Activated gamma-delta T cell treated with Interleukin-2 at 50 U/mL for 16 hours (primary cell): Measurements from ENCODE around the gene WNK1.
"Not testable (repeated sequence)": the region's sequence is repeated elsewhere in the genome, so short reads cannot be mapped to it uniquely, and the experiment has no call there.

Source experiments
- DNase-seq: peaks from one replicate; pipeline ENCODE4 v3.0.0-alpha.2; 2020

The WNK1 gene

GRCh38 chr12:913919-914698, 161.7 kb downstream of the WNK1 start:
- DNase-seq = no peak

GRCh38 chr12:915090-915489, 162.7 kb downstream of the WNK1 start:
- no peak for DNase-seq

GRCh38 chr12:916240-916639, 163.9 kb downstream of the WNK1 start:
- DNase-seq = peak; percentile 25

GRCh38 chr12:916712-917445, 164.5 kb downstream of the WNK1 start:
- DNase-seq = no peak

- DNase-seq = no peak
Observed at GRCh38 chr12:920676-921075, 168.3 kb downstream of the WNK1 start.

- DNase-seq = no peak
Observed at GRCh38 chr12:922285-922684, 169.9 kb downstream of the WNK1 start.

GRCh38 chr12:926641-927040, 174.3 kb downstream of the WNK1 start:
- DNase-seq = no peak

- DNase-seq = no peak
Observed at GRCh38 chr12:931060-931459, 178.7 kb downstream of the WNK1 start.

GRCh38 chr12:931591-931990, 179.2 kb downstream of the WNK1 start:
- DNase-seq = no peak

GRCh38 chr12:935891-936290, 183.5 kb downstream of the WNK1 start:
- DNase-seq = not testable (repeated sequence)

- no peak for DNase-seq
Observed at GRCh38 chr12:936377-937345, 184.3 kb downstream of the WNK1 start.

GRCh38 chr12:938810-939209, 186.4 kb downstream of the WNK1 start:
- no peak for DNase-seq

GRCh38 chr12:943051-943450, 190.7 kb downstream of the WNK1 start:
- DNase-seq = no peak

- DNase-seq = no peak
Observed at GRCh38 chr12:944211-944610, 191.8 kb downstream of the WNK1 start.

- DNase-seq = no peak
Observed at GRCh38 chr12:946212-946611, 193.8 kb downstream of the WNK1 start.

- DNase-seq = no peak
Observed at GRCh38 chr12:946631-947030, 194.3 kb downstream of the WNK1 start.

GRCh38 chr12:948238-948637, 195.9 kb downstream of the WNK1 start:
- no peak for DNase-seq

- DNase-seq = peak; percentile 97
Observed at GRCh38 chr12:949453-950191, 197.2 kb downstream of the WNK1 start, which contains the start of gene RAD52. TSS of gene RAD52 (minus strand) at chr12:949694. CDS start at chr12:933058, 16,636 bp downstream.

GRCh38 chr12:951176-951575, 198.8 kb downstream of the WNK1 start:
- DNase-seq = no peak

GRCh38 chr12:953776-954175, 201.4 kb downstream of the WNK1 start:
- DNase-seq = no peak

GRCh38 chr12:954741-955140, 202.4 kb downstream of the WNK1 start:
- no peak for DNase-seq

- no peak for DNase-seq
Observed at GRCh38 chr12:955939-956338, 203.6 kb downstream of the WNK1 start.
